ENCODE data around the gene RASA3. TPM values are rescaled to one million over a fixed set of nuclear protein-coding genes. Genes with fewer than 3 reads are reported as not detected.

RASA3 gene
- total RNA-seq, 2 donors from 2014 or later, result 6.3 to 12.0 TPM

DNA sequence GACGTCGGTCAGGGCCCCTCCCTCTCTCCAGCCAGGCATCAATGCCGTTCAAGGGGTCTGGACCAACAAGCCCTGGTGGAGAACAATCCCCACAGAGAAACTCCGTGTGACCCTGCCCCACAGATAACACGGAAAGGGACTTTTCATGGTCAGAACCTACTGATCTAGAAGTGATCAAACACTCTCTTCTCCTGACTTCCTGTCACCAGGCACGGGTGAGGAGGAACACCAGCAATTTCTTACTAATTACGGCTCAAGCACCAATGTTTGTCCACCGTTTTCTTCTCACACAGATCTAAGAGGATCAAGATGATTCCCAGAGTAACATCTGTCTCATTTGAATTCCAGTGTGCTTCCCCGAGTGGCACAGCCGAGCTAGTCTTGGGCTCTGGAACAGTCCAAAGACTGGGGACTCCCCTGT lies 11.8 kb downstream of the RASA3 start:
- no peak overlapping the region for H3K4me3 Mint-ChIP-seq
- no peaks in the 10 kb centered on the region for H3K36me3 ChIP-seq (ENCODE audit: control insufficient read depth, insufficient read depth, low read length)
- no peaks in the 10 kb centered on the region for H3K4me1 ChIP-seq (ENCODE audit: control insufficient read depth, insufficient read depth, low read length)
- 66 to 69% methylated on average over 9 to 10 of the region's 10 CpGs for WGBS, 2 experiments (ENCODE audit: insufficient coverage in 1 of 2, insufficient read length in 1 of 2)
- no peaks in the 10 kb centered on the region for H3K36me3 Mint-ChIP-seq (ENCODE audit: low read depth)
- no peaks in the 10 kb centered on the region for H3K27me3 Mint-ChIP-seq (ENCODE audit: insufficient read depth)
- TF ChIP-seq, protein P1, sequence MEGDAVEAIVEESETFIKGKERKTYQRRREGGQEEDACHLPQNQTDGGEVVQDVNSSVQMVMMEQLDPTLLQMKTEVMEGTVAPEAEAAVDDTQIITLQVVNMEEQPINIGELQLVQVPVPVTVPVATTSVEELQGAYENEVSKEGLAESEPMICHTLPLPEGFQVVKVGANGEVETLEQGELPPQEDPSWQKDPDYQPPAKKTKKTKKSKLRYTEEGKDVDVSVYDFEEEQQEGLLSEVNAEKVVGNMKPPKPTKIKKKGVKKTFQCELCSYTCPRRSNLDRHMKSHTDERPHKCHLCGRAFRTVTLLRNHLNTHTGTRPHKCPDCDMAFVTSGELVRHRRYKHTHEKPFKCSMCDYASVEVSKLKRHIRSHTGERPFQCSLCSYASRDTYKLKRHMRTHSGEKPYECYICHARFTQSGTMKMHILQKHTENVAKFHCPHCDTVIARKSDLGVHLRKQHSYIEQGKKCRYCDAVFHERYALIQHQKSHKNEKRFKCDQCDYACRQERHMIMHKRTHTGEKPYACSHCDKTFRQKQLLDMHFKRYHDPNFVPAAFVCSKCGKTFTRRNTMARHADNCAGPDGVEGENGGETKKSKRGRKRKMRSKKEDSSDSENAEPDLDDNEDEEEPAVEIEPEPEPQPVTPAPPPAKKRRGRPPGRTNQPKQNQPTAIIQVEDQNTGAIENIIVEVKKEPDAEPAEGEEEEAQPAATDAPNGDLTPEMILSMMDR (conservative IDR thresholded peaks at IDR 0.05), result no peak
- no peak overlapping the region for H3K9ac ChIP-seq (ENCODE audit: extremely low read depth, low read length, poor library complexity, severe bottlenecking)
- no peaks in the 10 kb centered on the region for H3K9me3 ChIP-seq (ENCODE audit: control insufficient read depth, low read length)
- peak overlapping the region; percentile 50 for H3K27ac Mint-ChIP-seq
- no peaks in the 10 kb centered on the region for H3K9me3 Mint-ChIP-seq
- no peaks in the 10 kb centered on the region for H3K27me3 ChIP-seq (ENCODE audit: control insufficient read depth, insufficient read depth, low read length, poor library complexity, severe bottlenecking)
- no peak overlapping the region for H3K4me3 ChIP-seq (ENCODE audit: low read length)
- peaks cover 23% of the 10 kb centered on the region for H3K4me1 Mint-ChIP-seq
- DNase-seq, result no peak
- peak overlapping the region; percentile 73 for H3K27ac ChIP-seq (ENCODE audit: low read depth, low read length)

GRCh38 chr13:114119196-114119595 lies 13.2 kb downstream of the RASA3 start:
- peak; percentile 93 for DNase-seq
- Histone ChIP-seq H3K27ac (ENCODE audit: low read depth, low read length) (peak overlapping the region; percentile 93), H3K4me3 (ENCODE audit: low read length) (peak overlapping the region; percentile 24), H3K9me3 (ENCODE audit: control insufficient read depth, low read length) (no peaks in the 10 kb centered on the region), H3K9ac (ENCODE audit: extremely low read depth, low read length, poor library complexity, severe bottlenecking) (peak overlapping the region; percentile 19), H3K27me3 (ENCODE audit: control insufficient read depth, insufficient read depth, low read length, poor library complexity, severe bottlenecking) (no peaks in the 10 kb centered on the region), H3K4me1 (ENCODE audit: control insufficient read depth, insufficient read depth, low read length) (no peaks in the 10 kb centered on the region), H3K36me3 (ENCODE audit: control insufficient read depth, insufficient read depth, low read length) (no peaks in the 10 kb centered on the region)
- TF ChIP-seq, protein P1 (conservative IDR thresholded peaks at IDR 0.05), result no peak
- WGBS, 2 experiments (ENCODE audit: insufficient coverage in 1 of 2, insufficient read length in 1 of 2), result 7 to 18% methylated on average over 2 to 11 of the region's 14 CpGs
- peak overlapping the region; percentile 90 for H3K27ac Mint-ChIP-seq
- peak overlapping the region; percentile 41 for H3K4me3 Mint-ChIP-seq
- no peaks in the 10 kb centered on the region for H3K9me3 Mint-ChIP-seq
- H3K27me3 Mint-ChIP-seq (ENCODE audit: insufficient read depth), result no peaks in the 10 kb centered on the region
- H3K4me1 Mint-ChIP-seq, result peaks cover 29% of the 10 kb centered on the region
- peaks cover 4% of the 10 kb centered on the region for H3K36me3 Mint-ChIP-seq (ENCODE audit: low read depth)

DNA sequence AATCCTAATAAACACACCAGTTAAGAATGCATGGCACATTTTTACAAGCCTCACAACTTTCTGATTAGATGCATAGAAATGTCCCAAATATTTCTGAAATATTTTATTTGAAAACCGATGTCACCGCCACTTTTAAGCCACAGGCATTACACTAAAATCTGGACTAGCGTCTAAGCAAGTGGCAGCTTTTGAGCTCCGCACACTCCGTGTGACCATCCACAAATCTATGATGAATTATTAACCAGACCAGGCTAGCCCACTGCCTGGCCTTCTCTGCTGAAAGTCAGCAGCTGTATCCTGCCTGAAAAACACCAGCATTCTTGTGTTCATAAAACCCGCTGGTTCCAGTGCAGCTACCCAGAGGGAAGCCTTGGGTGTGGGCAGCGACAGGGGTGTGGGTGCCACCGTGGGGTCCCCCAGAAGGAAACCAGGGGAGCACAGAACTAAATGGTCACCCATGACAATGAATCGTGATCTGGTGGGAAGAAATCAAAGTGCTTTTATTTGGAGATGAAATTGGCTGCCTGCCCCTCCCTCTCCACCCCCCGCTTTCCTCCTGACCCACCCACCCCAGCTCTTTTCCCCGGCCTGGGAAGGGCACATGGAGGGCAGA lies 13.8 kb downstream of the RASA3 start:
- Mint-ChIP-seq H3K9me3 (no peaks in the 10 kb centered on the region), H3K36me3 (ENCODE audit: low read depth) (peaks cover 4% of the 10 kb centered on the region), H3K4me3 (peak overlapping the region; percentile 41), H3K4me1 (peaks cover 29% of the 10 kb centered on the region), H3K27ac (peak overlapping the region; percentile 90), H3K27me3 (ENCODE audit: insufficient read depth) (no peaks in the 10 kb centered on the region)
- no peaks in the 10 kb centered on the region for H3K36me3 ChIP-seq (ENCODE audit: control insufficient read depth, insufficient read depth, low read length)
- no peaks in the 10 kb centered on the region for H3K4me1 ChIP-seq (ENCODE audit: control insufficient read depth, insufficient read depth, low read length)
- H3K27ac ChIP-seq (ENCODE audit: low read depth, low read length), result peak overlapping the region; percentile 93
- no peak overlapping the region for H3K4me3 ChIP-seq (ENCODE audit: low read length)
- DNase-seq, result no peak
- 61 to 64% methylated on average over 7 to 10 of the region's 11 CpGs for WGBS, 2 experiments (ENCODE audit: insufficient coverage in 1 of 2, insufficient read length in 1 of 2)
- no peaks in the 10 kb centered on the region for H3K9me3 ChIP-seq (ENCODE audit: control insufficient read depth, low read length)
- no peaks in the 10 kb centered on the region for H3K27me3 ChIP-seq (ENCODE audit: control insufficient read depth, insufficient read depth, low read length, poor library complexity, severe bottlenecking)
- TF ChIP-seq, protein P1 (conservative IDR thresholded peaks at IDR 0.05), result no peak
- peak overlapping the region; percentile 19 for H3K9ac ChIP-seq (ENCODE audit: extremely low read depth, low read length, poor library complexity, severe bottlenecking)
